HG03280 (cell line): Measurements from ENCODE around the gene PSMD14.
"Not testable (repeated sequence)": the region's sequence is repeated elsewhere in the genome, so short reads cannot be mapped to it uniquely, and the experiment has no call there.

ENCODE experiments used
- ATAC-seq: cut with Tn5 transposase; IDR thresholded peaks from one replicate; pipeline ENCODE4 v1.9.1; 2021; ENCODE audit warnings: mild to moderate bottlenecking, moderate library complexity; ENCODE audit not compliant: unreplicated experiment

PSMD14 gene

DNA sequence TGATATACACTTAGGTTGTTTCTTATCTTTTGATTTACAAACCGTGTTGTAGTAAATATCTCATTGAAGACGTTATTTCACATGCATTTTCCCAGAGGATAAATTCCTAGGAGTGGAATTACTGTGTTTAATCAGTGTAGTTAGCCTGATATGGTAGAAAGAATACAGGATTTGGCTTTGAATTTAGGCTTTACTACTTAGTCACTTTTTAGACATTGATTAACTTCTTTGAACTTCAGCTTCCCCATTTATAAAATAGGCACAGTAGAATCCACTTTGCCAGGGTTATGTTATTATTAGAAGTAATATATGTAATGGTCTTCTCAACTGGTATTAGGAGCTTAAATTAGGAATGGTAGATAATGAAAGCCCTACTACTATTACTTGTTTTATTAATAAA is 27.4 kb downstream of the PSMD14 start:
- no peak for ATAC-seq

DNA sequence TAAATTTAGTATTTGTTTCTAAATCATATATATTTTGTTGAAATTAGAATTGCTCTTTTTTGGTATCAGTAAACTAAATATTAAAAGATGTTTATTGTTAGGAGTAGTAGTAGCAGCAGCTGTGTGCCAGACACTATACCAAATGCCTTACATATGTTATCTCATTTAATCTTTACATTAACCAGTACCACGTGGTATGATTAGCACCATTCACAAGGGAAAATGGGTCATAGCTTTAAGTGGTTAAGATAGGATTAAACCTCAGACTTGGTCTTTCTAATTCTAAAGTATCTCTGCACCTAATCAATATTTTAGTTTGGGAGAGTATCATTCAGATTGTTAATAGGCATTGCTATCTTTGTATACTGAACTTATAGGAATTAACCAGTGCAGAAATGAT is 29.0 kb downstream of the PSMD14 start:
- no peak for ATAC-seq

DNA sequence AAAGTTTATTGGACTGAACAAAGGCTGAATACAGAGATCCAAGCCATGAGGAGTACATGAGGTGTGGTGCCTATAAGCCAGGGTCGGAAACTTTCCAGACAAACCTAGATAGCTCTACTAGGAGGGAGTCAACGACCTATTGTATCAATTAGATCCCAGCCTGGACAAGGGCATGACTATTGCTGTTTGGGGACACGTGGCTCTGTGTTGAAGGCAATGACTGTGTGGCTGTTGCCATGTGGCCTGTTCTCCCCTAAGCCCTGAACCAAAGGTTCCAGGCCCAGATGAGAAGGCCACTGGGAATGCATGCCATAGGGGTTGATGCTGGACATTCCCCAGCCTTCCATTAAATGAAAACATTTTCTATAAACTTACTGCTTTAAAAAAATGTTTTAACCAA is 31.3 kb downstream of the PSMD14 start:
- ATAC-seq = not testable (repeated sequence)

DNA sequence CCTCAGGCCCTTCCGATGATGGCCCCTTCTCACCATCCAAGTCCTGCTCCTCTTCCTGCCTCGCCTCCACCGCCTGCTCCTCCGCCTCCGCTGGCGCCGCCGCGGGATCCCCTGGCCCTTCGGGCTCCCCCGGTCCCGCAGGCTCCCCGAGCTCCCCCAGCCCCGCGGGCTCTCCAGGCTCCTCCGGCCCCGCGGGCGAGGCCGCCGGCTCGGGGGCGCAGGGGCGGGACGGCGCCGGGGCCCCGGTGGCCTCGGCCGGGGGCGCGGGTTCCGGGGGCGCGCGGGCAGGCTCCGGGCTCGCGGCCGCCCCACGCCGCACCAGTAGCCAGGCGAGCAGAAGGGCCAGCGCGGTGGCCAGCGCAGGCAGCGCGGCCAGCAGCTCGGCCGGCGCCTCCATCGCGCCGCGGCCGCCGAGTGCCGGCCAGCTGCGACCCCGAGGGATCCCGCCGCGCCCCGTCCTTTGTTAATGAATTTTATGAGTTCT is 32.7 kb downstream of the PSMD14 start:
- ATAC-seq = not testable (repeated sequence)

DNA sequence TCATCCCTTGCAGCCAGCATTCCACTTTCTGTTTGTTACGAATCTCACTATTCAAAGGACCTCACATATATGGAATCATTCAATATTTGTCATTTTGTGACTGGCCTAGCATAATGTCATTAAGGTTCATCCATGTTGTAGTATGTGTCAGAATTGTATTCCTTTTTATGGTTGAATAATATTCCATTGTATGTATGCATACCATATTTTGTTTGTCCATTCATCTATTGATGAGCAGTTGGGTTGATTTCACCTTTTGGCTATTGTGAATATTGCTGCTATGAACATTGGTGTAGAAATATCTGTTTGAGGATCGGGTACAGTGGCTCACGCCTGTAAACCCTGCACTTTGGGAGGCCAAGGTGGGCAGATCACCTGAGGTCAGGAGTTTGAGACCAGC is 35.0 kb downstream of the PSMD14 start:
- ATAC-seq = no peak

DNA sequence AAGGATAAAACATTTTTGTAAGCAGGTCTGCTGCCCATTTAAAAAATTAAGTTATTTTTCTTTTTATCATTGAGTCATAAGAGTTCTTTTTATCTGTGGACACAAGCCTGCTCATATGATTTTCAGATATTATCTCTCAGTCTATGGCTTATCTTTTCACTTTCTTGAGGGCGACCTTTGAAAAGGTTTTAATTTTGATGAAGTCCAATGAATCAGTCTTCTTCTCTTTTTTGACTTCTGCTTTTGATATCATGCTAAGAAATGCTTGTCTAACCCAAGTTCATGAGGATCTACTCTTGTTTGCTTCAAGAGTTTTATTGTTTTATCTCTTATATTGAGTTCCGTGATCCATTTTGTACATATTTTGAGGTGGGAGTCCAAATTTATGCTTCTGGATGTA is 36.5 kb downstream of the PSMD14 start:
- ATAC-seq = no peak

DNA sequence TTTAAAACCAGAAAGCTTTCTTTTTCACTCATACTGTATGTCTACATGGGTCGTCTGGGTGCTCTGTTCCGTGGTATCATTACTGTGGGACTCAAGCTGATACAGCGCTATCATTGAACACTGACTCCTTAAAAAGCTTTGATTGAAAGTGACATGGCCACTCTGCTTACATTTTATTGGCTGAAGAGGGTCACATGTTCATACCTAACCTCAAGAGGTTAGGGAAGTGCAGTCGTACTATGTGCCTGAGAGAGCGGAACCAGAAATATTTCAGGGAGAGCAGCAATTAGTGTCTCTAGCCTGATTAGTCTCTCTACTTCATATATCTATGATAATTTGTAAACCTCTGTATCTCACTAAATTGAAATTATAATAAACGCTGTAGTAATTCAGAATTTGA is 43.5 kb downstream of the PSMD14 start:
- no peak for ATAC-seq

DNA sequence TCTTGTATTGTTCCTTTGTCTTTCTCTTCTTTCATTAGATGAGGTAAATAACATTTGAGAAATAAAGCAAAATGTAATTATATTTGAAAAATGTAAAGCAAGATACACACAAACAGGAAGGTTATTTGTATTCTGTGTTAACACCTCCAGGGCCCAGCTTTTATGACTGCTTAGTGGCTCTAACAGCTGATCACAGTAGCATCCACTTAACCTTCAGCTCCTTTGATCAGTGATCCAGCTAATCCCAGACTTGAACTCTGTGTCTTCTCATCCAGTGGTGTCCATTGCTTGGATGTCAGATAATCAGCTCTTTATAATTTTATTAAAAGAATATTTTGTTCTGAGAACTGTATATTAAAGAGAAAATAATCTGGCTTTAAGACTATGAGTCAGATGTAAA is 44.5 kb downstream of the PSMD14 start:
- ATAC-seq = no peak

DNA sequence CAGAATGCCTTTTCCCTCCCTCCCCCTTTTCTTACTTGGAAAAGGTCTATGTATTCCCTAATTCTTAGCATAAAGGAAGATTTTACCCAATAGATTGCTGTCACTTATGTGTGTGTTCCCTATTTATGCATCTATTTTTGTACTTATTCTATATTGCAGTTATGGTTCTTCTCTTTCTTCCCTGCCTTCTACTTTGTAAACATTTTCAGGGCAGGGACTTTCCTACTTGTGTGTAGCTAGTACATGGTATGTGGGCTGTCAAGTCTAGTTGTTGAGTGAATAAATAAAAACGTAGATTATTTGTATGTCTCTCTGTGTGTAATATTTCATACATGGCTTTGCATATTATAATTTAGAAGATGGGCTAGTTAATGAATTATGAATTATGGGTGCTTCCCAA is 45.3 kb downstream of the PSMD14 start:
- ATAC-seq = no peak

DNA sequence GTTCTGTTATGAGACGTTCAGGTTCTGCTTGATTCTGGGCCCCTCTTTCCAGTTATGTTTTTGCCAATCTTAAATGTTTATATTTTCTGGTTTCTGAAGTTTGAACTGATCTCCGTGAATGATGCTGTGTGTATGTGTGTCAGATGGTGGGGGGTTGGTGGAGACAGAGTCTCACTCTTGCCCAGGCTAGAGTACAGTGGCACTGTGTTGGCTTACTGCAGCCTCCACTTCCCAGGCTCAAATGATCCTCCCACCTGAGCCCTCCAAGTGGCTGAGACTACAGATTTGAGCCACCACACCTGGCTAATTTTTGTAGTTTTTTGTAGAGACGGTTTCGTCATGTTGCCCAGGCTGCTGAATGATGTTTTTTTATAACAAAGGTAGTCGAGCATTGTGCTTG is 45.9 kb downstream of the PSMD14 start:
- no peak for ATAC-seq

DNA sequence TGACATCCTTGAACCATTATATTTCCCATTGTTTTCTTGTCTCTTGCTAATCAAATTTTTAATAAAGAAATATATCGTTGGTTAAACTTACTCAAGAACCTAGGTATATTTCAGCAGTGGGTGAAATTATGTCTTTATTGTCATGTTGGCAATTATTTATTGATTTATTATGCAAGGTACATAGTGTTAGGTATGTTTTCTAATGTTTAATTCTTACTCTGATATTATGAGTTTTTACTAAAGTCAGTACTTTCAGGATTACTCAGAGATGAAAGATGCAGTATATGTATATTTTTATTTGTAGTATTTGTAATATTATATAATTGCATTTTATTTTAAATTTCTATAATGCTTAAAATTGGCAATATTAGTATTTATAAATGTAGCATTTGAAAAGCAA is 46.9 kb downstream of the PSMD14 start:
- no peak for ATAC-seq

DNA sequence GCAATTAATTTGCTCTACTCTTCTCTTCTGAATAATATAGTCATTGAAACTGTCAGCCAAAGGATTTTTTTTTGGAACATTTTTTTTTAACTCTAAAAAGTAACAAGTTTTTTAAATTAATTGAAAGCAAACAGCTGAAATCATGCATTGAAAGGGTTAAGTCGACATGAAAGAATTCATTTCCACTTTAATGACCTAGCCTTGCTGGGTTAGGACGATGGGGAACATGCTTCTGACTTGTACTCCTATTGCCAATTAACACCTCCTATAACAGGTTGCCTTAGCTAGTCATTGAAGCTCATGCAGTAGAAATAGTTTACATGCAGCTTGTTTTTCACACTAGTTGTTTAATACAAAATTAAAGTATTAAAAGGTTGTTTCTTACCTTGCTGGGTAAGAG is 47.8 kb downstream of the PSMD14 start:
- ATAC-seq = no peak

DNA sequence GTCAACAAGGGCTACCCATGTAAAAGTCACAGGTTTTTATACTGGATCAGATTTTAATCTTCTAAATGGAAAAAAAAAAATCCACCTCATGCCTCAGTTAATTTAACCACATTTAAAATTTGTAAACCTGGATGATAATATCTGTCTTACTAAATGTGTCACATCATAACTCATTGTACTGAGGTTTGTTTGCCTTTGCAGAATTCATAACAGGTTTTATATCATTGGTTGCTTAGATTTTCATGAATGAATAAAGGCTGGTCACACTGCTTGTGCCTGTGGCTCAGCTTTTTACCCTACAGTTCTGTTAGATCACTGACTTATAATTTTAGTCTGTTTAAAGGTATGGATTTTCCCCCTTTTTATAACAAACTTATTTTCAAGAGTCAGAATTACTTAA is 48.9 kb downstream of the PSMD14 start:
- no peak for ATAC-seq

DNA sequence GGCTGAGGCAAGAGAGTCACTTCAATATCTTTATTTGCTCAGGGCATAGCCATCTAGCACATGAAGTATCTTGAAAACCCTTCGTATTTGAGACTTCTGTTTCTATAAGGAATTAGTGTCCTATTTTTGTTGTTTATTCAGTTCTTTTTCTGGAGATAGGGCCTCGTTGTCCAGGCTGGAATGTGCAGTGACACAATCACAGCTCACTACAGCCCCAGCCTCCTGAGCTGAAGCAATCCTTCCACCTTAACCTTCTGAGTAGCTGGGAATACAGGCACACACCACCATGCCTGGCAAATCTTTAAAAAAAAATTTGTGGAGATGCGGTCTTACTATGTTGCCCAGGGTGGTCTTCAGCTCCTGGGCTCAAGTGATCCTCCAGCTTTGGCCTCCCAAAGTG is 50.6 kb downstream of the PSMD14 start:
- no peak for ATAC-seq

DNA sequence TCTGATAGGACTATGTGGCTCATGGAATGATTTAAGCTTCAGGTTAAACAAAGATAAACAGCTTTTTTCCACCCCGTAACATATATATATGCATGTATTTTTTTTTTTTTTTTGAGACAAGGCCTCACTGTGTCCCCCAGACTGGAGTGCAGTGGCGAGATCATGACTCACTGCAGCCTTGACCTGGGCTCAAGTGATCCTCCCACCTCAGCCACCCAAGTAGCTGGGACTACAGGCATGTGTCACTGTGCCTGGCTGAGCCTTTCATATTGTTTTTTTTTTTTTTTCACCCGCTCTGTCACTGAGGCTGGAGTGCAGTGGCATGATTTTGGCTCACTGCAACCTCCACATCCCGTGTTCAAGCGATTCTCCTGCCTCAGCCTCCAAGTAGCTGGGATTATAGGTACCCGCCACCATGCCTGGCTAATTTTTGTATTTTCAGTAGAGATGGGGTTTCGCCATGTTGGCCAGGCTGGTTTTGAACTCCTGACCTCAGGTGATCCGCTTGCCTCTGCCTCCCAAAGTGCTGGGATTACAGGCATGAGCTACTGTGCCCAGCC is 52.0 kb downstream of the PSMD14 start:
- not testable (repeated sequence) for ATAC-seq

DNA sequence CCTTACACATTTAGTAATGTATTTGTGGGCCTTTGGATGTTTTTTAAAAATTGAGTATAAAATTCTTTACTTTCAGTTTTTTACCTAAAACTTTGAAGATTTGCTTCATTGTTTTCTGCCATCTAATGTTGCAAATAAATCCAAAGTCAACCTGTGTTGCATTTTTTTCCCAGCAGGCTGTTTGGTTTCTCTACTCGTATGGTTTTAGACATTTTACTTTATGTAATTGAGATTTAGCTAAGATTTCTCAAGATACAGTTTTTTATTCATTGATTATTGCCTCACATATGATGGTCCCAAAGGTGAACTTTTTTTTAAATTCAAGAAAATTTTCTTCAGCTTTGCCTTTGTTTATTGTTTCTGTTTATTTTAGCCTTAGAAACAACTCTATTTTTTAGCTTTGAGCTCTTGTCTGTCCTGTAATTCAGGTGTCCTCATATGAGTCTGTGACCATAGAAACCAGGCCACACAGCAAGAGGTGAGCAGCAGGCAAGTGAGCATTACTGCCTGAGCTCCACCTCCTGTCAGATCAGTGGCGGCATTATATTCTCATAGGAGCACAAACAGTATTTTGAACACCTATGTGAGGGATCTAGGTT is 54.4 kb downstream of the PSMD14 start:
- ATAC-seq = no peak

DNA sequence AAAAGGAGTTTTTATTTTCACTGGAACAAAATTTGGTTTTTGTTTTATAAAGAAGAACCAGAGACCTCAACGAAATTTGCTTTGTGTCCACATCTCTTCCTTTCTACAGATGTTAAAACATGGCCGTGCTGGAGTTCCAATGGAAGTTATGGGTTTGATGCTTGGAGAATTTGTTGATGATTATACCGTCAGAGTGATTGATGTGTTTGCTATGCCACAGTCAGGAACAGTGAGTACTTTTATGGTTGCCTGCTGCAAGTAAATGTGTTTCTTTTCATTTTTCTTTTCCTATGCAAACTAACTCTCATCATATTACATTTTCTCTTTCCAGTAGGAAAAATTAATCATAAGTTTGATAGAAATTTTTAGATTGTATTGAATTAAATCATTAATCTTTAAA is 59.5 kb downstream of the PSMD14 start:
- no peak for ATAC-seq

DNA sequence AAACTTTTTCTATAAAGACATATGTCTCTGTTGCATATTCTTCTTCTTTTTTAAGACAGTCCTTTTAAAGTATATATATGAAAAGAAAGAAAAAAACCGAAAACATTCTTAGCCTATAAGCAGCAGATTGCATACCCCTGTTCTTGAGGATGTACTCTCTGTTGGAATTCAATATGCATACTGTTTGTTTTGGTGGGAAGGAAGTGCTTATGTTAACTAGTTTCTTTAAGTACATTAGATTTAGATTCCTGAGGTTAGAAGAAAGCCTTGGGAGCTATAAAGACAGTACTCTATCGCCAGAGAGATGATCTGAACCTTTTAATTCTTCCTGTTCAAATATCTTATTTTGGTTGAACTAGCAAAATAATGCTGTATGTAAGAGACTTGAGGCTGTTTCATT is 61.1 kb downstream of the PSMD14 start:
- ATAC-seq = no peak

DNA sequence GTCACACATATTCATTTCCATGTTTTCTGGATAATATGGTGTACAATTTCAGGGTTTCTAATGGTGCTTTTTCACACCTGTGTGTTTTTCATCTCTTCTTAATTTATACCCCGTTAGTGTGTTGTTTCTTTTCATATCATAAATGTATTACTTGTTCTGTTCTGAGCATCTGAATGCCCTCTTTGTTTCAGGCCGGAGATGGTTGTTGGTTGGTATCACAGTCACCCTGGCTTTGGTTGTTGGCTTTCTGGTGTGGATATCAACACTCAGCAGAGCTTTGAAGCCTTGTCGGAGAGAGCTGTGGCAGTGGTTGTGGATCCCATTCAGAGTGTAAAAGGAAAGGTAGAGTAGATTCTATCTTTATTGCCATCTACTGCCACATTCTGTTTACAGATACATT is 62.8 kb downstream of the PSMD14 start:
- no peak for ATAC-seq

DNA sequence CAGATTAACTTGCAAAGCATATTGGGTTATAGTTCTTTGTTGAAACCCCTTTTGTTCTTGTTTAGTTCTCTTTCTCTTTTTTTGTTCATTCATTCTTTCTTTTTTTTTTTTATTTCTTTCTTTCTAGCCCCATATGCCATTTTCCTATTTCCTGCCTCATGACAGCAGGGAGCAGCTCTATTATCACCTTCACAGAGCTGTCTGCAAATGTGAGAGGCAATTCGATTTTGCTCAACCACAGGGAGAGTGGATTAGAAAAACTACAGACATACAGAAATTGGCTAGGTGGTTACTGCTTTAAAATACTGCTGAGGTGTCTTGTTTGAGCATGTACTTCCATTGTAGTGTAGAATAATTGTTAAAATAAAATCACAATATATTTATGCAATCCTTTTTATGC is 63.6 kb downstream of the PSMD14 start:
- ATAC-seq = no peak

DNA sequence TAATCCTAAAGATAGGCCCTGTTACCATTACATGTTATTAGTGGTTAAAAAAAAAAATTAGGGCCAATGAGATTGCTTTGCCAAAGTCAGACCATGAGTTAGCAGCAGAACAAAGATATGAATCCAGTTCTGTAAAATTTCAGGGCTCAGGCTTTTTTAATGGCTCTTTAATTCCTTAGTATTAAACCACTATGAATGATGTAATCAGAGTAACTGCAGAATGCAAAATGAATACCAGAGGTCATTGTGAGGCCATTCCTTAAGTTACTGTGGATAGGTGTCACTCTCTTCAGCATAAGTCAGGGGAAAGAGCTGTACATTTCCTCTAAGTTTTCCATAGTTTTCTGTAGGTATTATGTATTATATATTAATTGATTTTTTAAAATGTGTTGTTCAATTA is 65.7 kb downstream of the PSMD14 start:
- no peak for ATAC-seq

DNA sequence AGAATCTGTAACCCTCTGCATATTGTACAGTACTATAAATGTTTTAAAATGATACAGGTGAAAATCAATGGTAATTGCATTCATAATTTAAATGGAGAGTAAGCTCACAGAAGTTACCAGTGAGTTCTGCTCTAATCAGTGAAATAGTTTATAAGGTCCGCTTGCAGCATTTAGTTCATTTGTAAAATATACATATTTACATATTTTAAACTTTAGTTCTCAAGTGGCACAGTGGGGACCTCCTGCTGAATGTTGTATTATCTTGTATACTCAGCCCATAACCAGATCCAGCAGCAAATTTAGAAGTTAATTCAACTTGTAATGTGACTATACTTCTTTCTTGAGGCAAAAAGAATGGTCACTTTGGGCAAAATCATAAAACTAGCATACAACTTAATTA is 66.2 kb downstream of the PSMD14 start:
- no peak for ATAC-seq

DNA sequence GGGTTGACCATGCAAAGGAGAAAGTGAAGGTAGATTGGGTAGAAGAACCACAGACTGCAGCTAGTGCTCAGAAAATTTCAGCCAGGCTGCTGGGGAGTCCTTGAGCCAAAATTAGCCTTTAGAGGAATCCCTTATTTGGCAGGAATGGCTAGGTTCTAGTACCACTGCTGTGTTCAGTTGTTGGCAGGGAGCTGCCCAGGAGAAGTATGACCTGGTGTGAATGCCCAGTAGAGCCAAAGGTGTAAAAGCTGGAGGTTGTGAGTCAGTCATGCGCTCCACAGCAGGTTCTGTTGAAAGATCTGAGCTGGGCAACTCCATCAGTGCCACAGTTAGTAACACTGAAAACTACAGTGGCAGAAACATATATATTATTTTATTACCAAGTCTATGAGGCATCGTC is 71.5 kb downstream of the PSMD14 start:
- ATAC-seq = no peak
